ENCODE measurements around the gene TNFAIP2. TPM values are rescaled to one million over a fixed set of nuclear protein-coding genes. Genes with fewer than 3 reads are reported as not detected.
"Not testable (repeated sequence)": the region's sequence is repeated elsewhere in the genome, so short reads cannot be mapped to it uniquely, and the experiment has no call there.

The TNFAIP2 gene
- total and polyA plus RNA-seq, 3 experiments from 2014 or later = 0.70 to 1.4 TPM; not detected in 1

DNA sequence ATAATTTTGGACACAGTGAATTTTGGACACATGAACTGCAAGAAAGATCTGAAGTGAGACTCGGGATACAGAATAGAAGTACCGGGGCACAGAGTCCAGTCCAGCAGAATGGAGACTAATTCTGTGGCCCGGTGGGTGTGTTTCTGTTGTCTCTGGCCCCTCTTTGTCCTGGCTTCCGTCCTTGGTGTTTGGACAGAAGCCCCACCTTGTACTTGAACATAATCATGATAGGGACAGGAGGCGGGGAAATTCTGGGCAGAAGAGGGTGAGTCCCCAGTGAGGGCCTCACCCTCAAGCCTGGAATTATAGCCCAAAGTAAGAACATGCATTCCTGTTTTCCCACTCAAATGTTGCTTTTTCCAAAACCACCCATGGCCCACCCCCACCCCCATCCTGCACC, 39.9 kb downstream of the TNFAIP2 start:
- Histone ChIP-seq H3K27me3 (ENCODE audit: insufficient read depth, low read length, poor library complexity, severe bottlenecking) (no peaks in the 10 kb centered on the region), H3K4me1 (ENCODE audit: insufficient read depth, low read length) (no peaks in the 10 kb centered on the region), H3K9me3 (ENCODE audit: low read length) (no peaks in the 10 kb centered on the region), H3K36me3 (ENCODE audit: insufficient read depth, low read length) (no peaks in the 10 kb centered on the region), H3K27ac (ENCODE audit: low read depth, low read length) (no peak overlapping the region), H3K4me3 (ENCODE audit: low read length) (no peak overlapping the region)
- Mint-ChIP-seq H3K36me3 (no peaks in the 10 kb centered on the region), H3K27me3 (peaks cover 9 to 20% of the 10 kb centered on the region in 2 donors), H3K27ac (no peak overlapping the region), H3K4me1 (peaks cover 0 to 16% (median 5%) of the 10 kb centered on the region in 3 donors), H3K4me3 (no peak overlapping the region), H3K9me3 (peaks cover 0 to 2% (median 0%) of the 10 kb centered on the region in 5 donors)
- CTCF ChIA-PET = no interaction called here
- POLR2A ChIA-PET = no interaction called here
- DNase-seq = no peak

DNA sequence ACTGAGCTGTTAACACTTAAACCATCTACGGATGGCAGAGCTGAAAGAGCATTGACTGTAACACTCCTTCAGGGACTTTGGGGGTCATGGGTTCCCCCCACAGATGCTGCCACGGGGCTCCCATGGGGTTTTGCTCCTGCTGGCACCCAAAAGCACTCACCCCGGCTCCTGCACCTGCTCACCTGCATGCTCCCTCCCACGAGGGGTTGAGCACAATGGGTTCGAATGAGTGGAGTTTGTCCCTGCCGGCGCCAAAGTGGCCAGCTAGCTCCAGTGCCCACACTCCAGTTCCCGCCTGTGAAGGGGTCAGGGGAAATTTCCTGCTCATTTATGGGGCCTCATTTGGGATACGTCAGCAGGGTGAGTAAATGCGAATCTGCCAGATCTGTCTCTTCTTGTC, 40.7 kb downstream of the TNFAIP2 start:
- ChIA-PET CTCF (no interaction called here), POLR2A (no interaction called here)
- H3K27ac Mint-ChIP-seq = no peak overlapping the region
- Histone ChIP-seq H3K9me3 (ENCODE audit: low read length) (no peaks in the 10 kb centered on the region), H3K27me3 (ENCODE audit: insufficient read depth, low read length, poor library complexity, severe bottlenecking) (no peaks in the 10 kb centered on the region), H3K4me3 (ENCODE audit: low read length) (no peak overlapping the region), H3K36me3 (ENCODE audit: insufficient read depth, low read length) (no peaks in the 10 kb centered on the region), H3K27ac (ENCODE audit: low read depth, low read length) (no peak overlapping the region), H3K4me1 (ENCODE audit: insufficient read depth, low read length) (no peaks in the 10 kb centered on the region)
- H3K9me3 Mint-ChIP-seq = peaks cover 0 to 8% (median 0%) of the 10 kb centered on the region in 5 donors
- DNase-seq = no peak
- H3K4me1 Mint-ChIP-seq = peaks cover 0 to 16% (median 5%) of the 10 kb centered on the region in 3 donors
- peaks cover 6 to 20% of the 10 kb centered on the region in 2 donors for H3K27me3 Mint-ChIP-seq
- H3K36me3 Mint-ChIP-seq = no peaks in the 10 kb centered on the region
- no peak overlapping the region for H3K4me3 Mint-ChIP-seq

DNA sequence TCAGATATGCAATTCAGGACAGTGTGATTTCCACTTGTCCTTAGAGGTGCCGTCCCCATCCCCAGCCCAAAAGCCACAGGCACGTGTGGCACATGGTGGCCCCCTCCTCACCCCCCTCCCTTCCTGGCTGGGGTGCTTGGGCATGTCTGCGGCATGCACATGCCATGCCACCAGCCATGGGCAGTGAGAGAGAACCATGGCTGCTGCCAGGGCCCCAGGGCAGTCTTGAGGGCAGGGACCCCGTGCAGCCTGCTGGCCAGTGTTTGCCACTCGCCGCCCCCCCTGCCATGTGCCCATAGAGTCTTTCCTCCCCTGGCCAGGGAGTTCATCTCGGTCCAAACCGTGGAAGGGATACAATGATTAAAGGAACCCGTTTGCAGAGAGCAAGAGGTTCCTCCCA, 41.5 kb downstream of the TNFAIP2 start:
- Mint-ChIP-seq H3K4me3 (no peak overlapping the region), H3K27me3 (peaks cover 4 to 20% of the 10 kb centered on the region in 2 donors), H3K9me3 (peaks cover 0 to 11% (median 0%) of the 10 kb centered on the region in 5 donors), H3K27ac (no peak overlapping the region), H3K36me3 (no peaks in the 10 kb centered on the region), H3K4me1 (peaks cover 0 to 16% (median 5%) of the 10 kb centered on the region in 3 donors)
- DNase-seq = no peak
- no peaks in the 10 kb centered on the region for H3K36me3 ChIP-seq (ENCODE audit: insufficient read depth, low read length)
- no peaks in the 10 kb centered on the region for H3K9me3 ChIP-seq (ENCODE audit: low read length)
- ChIA-PET CTCF (no interaction called here), POLR2A (no interaction called here)
- H3K27me3 ChIP-seq (ENCODE audit: insufficient read depth, low read length, poor library complexity, severe bottlenecking) = no peaks in the 10 kb centered on the region
- no peaks in the 10 kb centered on the region for H3K4me1 ChIP-seq (ENCODE audit: insufficient read depth, low read length)
- H3K27ac ChIP-seq (ENCODE audit: low read depth, low read length) = no peak overlapping the region
- no peak overlapping the region for H3K4me3 ChIP-seq (ENCODE audit: low read length)

DNA sequence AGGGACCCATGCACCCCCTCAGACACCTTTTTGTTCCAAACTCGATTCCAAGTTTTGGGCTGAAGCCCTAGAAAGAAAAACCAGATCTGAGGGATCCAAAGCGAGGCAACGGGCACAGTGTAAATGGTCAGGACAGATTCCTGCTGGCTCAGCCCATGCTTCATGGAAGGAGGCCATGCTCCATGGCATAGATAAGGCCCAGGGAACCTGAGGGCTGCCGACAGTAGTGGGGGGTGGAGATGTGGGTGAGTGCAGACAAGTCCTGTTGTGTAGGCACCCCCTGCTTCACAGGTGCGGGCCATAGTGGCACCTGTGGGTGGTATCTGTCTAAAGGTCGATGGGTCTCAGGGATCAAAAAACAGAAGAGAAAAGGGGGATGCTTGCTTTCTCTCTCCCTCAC, 42.1 kb downstream of the TNFAIP2 start:
- peaks cover 4 to 22% of the 10 kb centered on the region in 2 donors for H3K27me3 Mint-ChIP-seq
- H3K4me1 ChIP-seq (ENCODE audit: insufficient read depth, low read length) = no peaks in the 10 kb centered on the region
- no peak overlapping the region for H3K4me3 ChIP-seq (ENCODE audit: low read length)
- peaks cover 0 to 13% (median 5%) of the 10 kb centered on the region in 3 donors for H3K4me1 Mint-ChIP-seq
- H3K36me3 ChIP-seq (ENCODE audit: insufficient read depth, low read length) = no peaks in the 10 kb centered on the region
- no peak overlapping the region for H3K27ac ChIP-seq (ENCODE audit: low read depth, low read length)
- DNase-seq = no peak
- no peak overlapping the region for H3K4me3 Mint-ChIP-seq
- ChIA-PET POLR2A (no interaction called here), CTCF (no interaction called here)
- H3K36me3 Mint-ChIP-seq = no peaks in the 10 kb centered on the region
- no peaks in the 10 kb centered on the region for H3K27me3 ChIP-seq (ENCODE audit: insufficient read depth, low read length, poor library complexity, severe bottlenecking)
- H3K27ac Mint-ChIP-seq = no peak overlapping the region
- peaks cover 0 to 16% (median 5%) of the 10 kb centered on the region in 5 donors for H3K9me3 Mint-ChIP-seq
- H3K9me3 ChIP-seq (ENCODE audit: low read length) = no peaks in the 10 kb centered on the region

GRCh38 chr14:103169954-103170353, 46.7 kb downstream of the TNFAIP2 start:
- H3K36me3 ChIP-seq (ENCODE audit: insufficient read depth, low read length) = no peaks in the 10 kb centered on the region
- no peak overlapping the region for H3K4me3 Mint-ChIP-seq
- no peak overlapping the region for H3K27ac ChIP-seq (ENCODE audit: low read depth, low read length)
- H3K27ac Mint-ChIP-seq = no peak overlapping the region
- POLR2A ChIA-PET = no interaction called here
- no peaks in the 10 kb centered on the region for H3K9me3 ChIP-seq (ENCODE audit: low read length)
- no peak for DNase-seq
- peaks cover 11 to 45% of the 10 kb centered on the region in 2 donors for H3K27me3 Mint-ChIP-seq
- H3K27me3 ChIP-seq (ENCODE audit: insufficient read depth, low read length, poor library complexity, severe bottlenecking) = no peaks in the 10 kb centered on the region
- CTCF ChIA-PET = no interaction called here
- no peak overlapping the region for H3K4me3 ChIP-seq (ENCODE audit: low read length)
- peaks cover 0 to 5% (median 3%) of the 10 kb centered on the region in 3 donors for H3K36me3 Mint-ChIP-seq
- no peaks in the 10 kb centered on the region for H3K4me1 ChIP-seq (ENCODE audit: insufficient read depth, low read length)
- no peaks in the 10 kb centered on the region for H3K4me1 Mint-ChIP-seq
- H3K9me3 Mint-ChIP-seq = peaks cover 2 to 35% (median 27%) of the 10 kb centered on the region in 5 donors

DNA sequence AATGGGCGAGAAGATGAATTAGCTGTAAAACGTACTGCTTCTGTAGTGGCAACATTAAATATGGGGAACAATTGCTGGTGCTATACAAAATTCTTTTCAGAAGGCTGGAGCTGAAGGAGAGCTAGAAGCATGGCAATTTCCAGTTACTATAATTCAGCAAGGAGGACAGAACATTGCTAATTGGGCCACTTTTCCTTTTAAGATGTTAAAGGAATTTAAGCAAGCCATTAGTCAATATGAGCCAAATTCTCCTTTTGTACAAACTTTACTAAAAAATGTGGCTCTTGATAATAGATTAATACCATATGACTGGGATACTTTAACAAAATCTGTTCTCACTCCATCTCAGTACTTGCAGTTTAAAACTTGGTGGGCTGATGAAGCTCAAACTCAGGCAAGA, 47.9 kb downstream of the TNFAIP2 start:
- H3K27me3 ChIP-seq (ENCODE audit: insufficient read depth, low read length, poor library complexity, severe bottlenecking); H3K4me1 Mint-ChIP-seq; DNase-seq; POLR2A ChIA-PET; H3K27ac ChIP-seq (ENCODE audit: low read depth, low read length); H3K4me3 Mint-ChIP-seq; H3K36me3 ChIP-seq (ENCODE audit: insufficient read depth, low read length); H3K4me1 ChIP-seq (ENCODE audit: insufficient read depth, low read length); H3K9me3 ChIP-seq (ENCODE audit: low read length); H3K4me3 ChIP-seq (ENCODE audit: low read length); H3K36me3 Mint-ChIP-seq; H3K27ac Mint-ChIP-seq: not testable (repeated sequence)
- Mint-ChIP-seq H3K9me3 (peaks cover 2 to 35% (median 31%) of the 10 kb centered on the region in 5 donors), H3K27me3 (peaks cover 13 to 44% of the 10 kb centered on the region in 2 donors)
- CTCF ChIA-PET = interaction anchor here (1.2 kb wide), 1 partner anchor 10 kb away, joined by 3 read pairs; no protein-coding TSS in a partner anchor

DNA sequence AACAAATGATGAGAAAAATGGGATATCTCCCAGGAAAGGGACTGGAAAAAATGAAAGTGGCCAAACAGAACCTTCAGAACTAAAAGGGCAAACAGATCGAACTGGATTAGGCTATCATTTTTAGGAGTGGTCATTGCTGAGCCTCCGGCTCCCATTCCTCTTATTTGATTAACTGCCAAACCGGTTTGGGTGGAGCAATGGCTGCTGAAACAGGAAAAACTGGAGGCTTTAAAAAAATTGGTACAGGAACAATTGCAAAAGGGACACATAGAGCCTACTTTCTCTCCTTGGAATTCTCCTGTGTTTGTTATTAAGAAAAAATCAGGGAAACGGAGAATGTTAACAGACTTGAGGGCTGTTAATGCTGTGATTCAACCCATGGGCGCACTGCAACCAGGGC, 49.7 kb downstream of the TNFAIP2 start:
- H3K27me3 ChIP-seq (ENCODE audit: insufficient read depth, low read length, poor library complexity, severe bottlenecking) = no peaks in the 10 kb centered on the region
- POLR2A ChIA-PET = no interaction called here
- peaks cover 12 to 41% of the 10 kb centered on the region in 2 donors for H3K27me3 Mint-ChIP-seq
- H3K9me3 Mint-ChIP-seq = peaks cover 2 to 35% (median 30%) of the 10 kb centered on the region in 5 donors
- no peak overlapping the region for H3K4me3 ChIP-seq (ENCODE audit: low read length)
- no peaks in the 10 kb centered on the region for H3K4me1 ChIP-seq (ENCODE audit: insufficient read depth, low read length)
- H3K36me3 Mint-ChIP-seq = peaks cover 0 to 5% (median 3%) of the 10 kb centered on the region in 3 donors
- no peak overlapping the region for H3K27ac Mint-ChIP-seq
- no peaks in the 10 kb centered on the region for H3K4me1 Mint-ChIP-seq
- H3K36me3 ChIP-seq (ENCODE audit: insufficient read depth, low read length) = no peaks in the 10 kb centered on the region
- no peaks in the 10 kb centered on the region for H3K9me3 ChIP-seq (ENCODE audit: low read length)
- H3K27ac ChIP-seq (ENCODE audit: low read depth, low read length) = no peak overlapping the region
- CTCF ChIA-PET = no interaction called here
- no peak for DNase-seq
- H3K4me3 Mint-ChIP-seq = no peak overlapping the region

GRCh38 chr14:103173887-103174286, 50.6 kb downstream of the TNFAIP2 start:
- Mint-ChIP-seq H3K27me3 (peaks cover 12 to 41% of the 10 kb centered on the region in 2 donors), H3K9me3 (peaks cover 2 to 34% (median 25%) of the 10 kb centered on the region in 5 donors)
- H3K36me3 Mint-ChIP-seq; DNase-seq; H3K4me3 ChIP-seq (ENCODE audit: low read length); H3K36me3 ChIP-seq (ENCODE audit: insufficient read depth, low read length); H3K9me3 ChIP-seq (ENCODE audit: low read length); H3K27ac Mint-ChIP-seq; H3K4me1 Mint-ChIP-seq; POLR2A ChIA-PET; CTCF ChIA-PET; H3K4me3 Mint-ChIP-seq; H3K27ac ChIP-seq (ENCODE audit: low read depth, low read length); H3K4me1 ChIP-seq (ENCODE audit: insufficient read depth, low read length); H3K27me3 ChIP-seq (ENCODE audit: insufficient read depth, low read length, poor library complexity, severe bottlenecking): not testable (repeated sequence)

- H3K4me1 ChIP-seq (ENCODE audit: insufficient read depth, low read length); H3K27me3 ChIP-seq (ENCODE audit: insufficient read depth, low read length, poor library complexity, severe bottlenecking); H3K4me1 Mint-ChIP-seq; H3K4me3 ChIP-seq (ENCODE audit: low read length); H3K36me3 ChIP-seq (ENCODE audit: insufficient read depth, low read length); H3K36me3 Mint-ChIP-seq; CTCF ChIA-PET; POLR2A ChIA-PET; H3K4me3 Mint-ChIP-seq; DNase-seq; H3K27ac ChIP-seq (ENCODE audit: low read depth, low read length); H3K9me3 ChIP-seq (ENCODE audit: low read length): not testable (repeated sequence)
- Mint-ChIP-seq H3K27me3 (peaks cover 13 to 39% of the 10 kb centered on the region in 2 donors), H3K9me3 (peaks cover 0 to 22% (median 8%) of the 10 kb centered on the region in 5 donors), H3K27ac (peak overlapping the region in 1 of 8 donors; percentile 78)
Observed at GRCh38 chr14:103176176-103176575, 52.9 kb downstream of the TNFAIP2 start.
